ENCODE data around the gene CHRNE. TPM values are rescaled to one million over a fixed set of nuclear protein-coding genes. Genes with fewer than 3 reads are reported as not detected.

Gene CHRNE
- total and polyA plus RNA-seq, 2 experiments from 2014 or later: 0.24 to 1.2 TPM

DNA sequence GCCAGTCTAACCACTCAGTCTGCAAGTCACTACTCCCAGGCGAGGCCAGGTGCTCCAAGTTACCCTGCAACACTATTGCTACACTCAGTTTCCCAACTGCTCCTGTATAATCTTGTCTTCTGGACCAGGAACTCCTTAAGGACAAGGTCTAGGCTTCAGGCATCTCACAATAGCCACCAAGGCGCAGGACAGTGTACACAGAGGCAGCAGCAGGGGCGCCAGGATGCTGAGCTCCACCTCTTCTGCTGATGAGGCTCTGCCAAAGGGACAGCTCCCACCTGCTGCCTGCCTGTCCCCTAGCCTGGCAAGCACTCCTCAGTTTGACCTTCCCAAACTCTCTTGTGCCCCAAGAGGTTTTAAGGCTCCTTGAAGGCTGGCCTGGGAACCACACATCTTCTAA is 33.5 kb upstream of the CHRNE start:
- H3K36me3 Mint-ChIP-seq (ENCODE audit: low read depth): peaks cover 49% of the 10 kb centered on the region
- H3K4me3 Mint-ChIP-seq: no peak overlapping the region
- Histone ChIP-seq H3K36me3 (ENCODE audit: insufficient read depth) (no peaks in the 10 kb centered on the region; the same call in 1 of the 2 replicates), H3K27me3 (ENCODE audit: insufficient read depth) (no peaks in the 10 kb centered on the region), H2AFZ (no peak overlapping the region), H3K4me2 (no peak overlapping the region), H3K27ac (ENCODE audit: low read depth) (no peak overlapping the region), H3K9me2 (ENCODE audit: insufficient read depth) (no peaks in the 10 kb centered on the region), H4K20me1 (replicated peaks; ENCODE audit: insufficient read depth) (peaks cover 6% of the 10 kb centered on the region; the same call in 1 of the 2 replicates), H3F3A (replicated peaks; ENCODE audit: low read depth) (peaks cover 20% of the 10 kb centered on the region), H3K4me1 (ENCODE audit: insufficient read depth) (peaks cover 13% of the 10 kb centered on the region), H3K79me2 (replicated peaks; ENCODE audit: insufficient read depth) (peaks cover 20% of the 10 kb centered on the region), H3K4me3 (no peak overlapping the region)
- TF ChIP-seq EZH2 (IDR thresholded peaks at IDR 0.05; ENCODE audit: low read depth, unreplicated experiment) (no peak), NANOG (IDR thresholded peaks at IDR 0.05; ENCODE audit: borderline replicate concordance) (no peak), POLR2AphosphoS5 (IDR thresholded peaks at IDR 0.05; ENCODE audit: low read depth) (no peak), CREB1 (CRISPR knock-in tag; IDR thresholded peaks at IDR 0.05; ENCODE audit: low read depth) (no peak), STAT1 (IDR thresholded peaks at IDR 0.05; ENCODE audit: unreplicated experiment) (no peak), EZH2phosphoT487 (IDR thresholded peaks at IDR 0.05; ENCODE audit: unreplicated experiment) (no peak), ZNF114 (CRISPR knock-in tag; IDR thresholded peaks at IDR 0.05) (no peak), ZNF331 (CRISPR knock-in tag; IDR thresholded peaks at IDR 0.05; ENCODE audit: low read depth) (no peak), JUNB (IDR thresholded peaks at IDR 0.05; ENCODE audit: unreplicated experiment) (no peak)
- TF ChIP-seq, protein P1, sequence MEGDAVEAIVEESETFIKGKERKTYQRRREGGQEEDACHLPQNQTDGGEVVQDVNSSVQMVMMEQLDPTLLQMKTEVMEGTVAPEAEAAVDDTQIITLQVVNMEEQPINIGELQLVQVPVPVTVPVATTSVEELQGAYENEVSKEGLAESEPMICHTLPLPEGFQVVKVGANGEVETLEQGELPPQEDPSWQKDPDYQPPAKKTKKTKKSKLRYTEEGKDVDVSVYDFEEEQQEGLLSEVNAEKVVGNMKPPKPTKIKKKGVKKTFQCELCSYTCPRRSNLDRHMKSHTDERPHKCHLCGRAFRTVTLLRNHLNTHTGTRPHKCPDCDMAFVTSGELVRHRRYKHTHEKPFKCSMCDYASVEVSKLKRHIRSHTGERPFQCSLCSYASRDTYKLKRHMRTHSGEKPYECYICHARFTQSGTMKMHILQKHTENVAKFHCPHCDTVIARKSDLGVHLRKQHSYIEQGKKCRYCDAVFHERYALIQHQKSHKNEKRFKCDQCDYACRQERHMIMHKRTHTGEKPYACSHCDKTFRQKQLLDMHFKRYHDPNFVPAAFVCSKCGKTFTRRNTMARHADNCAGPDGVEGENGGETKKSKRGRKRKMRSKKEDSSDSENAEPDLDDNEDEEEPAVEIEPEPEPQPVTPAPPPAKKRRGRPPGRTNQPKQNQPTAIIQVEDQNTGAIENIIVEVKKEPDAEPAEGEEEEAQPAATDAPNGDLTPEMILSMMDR (conservative IDR thresholded peaks at IDR 0.05; ENCODE audit: low read depth in 2 of 2): no peak
- TF ChIP-seq, protein P2, sequence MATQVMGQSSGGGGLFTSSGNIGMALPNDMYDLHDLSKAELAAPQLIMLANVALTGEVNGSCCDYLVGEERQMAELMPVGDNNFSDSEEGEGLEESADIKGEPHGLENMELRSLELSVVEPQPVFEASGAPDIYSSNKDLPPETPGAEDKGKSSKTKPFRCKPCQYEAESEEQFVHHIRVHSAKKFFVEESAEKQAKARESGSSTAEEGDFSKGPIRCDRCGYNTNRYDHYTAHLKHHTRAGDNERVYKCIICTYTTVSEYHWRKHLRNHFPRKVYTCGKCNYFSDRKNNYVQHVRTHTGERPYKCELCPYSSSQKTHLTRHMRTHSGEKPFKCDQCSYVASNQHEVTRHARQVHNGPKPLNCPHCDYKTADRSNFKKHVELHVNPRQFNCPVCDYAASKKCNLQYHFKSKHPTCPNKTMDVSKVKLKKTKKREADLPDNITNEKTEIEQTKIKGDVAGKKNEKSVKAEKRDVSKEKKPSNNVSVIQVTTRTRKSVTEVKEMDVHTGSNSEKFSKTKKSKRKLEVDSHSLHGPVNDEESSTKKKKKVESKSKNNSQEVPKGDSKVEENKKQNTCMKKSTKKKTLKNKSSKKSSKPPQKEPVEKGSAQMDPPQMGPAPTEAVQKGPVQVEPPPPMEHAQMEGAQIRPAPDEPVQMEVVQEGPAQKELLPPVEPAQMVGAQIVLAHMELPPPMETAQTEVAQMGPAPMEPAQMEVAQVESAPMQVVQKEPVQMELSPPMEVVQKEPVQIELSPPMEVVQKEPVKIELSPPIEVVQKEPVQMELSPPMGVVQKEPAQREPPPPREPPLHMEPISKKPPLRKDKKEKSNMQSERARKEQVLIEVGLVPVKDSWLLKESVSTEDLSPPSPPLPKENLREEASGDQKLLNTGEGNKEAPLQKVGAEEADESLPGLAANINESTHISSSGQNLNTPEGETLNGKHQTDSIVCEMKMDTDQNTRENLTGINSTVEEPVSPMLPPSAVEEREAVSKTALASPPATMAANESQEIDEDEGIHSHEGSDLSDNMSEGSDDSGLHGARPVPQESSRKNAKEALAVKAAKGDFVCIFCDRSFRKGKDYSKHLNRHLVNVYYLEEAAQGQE (IDR thresholded peaks at IDR 0.05; ENCODE audit: unreplicated experiment): no peak
- TF ChIP-seq, protein P3, sequence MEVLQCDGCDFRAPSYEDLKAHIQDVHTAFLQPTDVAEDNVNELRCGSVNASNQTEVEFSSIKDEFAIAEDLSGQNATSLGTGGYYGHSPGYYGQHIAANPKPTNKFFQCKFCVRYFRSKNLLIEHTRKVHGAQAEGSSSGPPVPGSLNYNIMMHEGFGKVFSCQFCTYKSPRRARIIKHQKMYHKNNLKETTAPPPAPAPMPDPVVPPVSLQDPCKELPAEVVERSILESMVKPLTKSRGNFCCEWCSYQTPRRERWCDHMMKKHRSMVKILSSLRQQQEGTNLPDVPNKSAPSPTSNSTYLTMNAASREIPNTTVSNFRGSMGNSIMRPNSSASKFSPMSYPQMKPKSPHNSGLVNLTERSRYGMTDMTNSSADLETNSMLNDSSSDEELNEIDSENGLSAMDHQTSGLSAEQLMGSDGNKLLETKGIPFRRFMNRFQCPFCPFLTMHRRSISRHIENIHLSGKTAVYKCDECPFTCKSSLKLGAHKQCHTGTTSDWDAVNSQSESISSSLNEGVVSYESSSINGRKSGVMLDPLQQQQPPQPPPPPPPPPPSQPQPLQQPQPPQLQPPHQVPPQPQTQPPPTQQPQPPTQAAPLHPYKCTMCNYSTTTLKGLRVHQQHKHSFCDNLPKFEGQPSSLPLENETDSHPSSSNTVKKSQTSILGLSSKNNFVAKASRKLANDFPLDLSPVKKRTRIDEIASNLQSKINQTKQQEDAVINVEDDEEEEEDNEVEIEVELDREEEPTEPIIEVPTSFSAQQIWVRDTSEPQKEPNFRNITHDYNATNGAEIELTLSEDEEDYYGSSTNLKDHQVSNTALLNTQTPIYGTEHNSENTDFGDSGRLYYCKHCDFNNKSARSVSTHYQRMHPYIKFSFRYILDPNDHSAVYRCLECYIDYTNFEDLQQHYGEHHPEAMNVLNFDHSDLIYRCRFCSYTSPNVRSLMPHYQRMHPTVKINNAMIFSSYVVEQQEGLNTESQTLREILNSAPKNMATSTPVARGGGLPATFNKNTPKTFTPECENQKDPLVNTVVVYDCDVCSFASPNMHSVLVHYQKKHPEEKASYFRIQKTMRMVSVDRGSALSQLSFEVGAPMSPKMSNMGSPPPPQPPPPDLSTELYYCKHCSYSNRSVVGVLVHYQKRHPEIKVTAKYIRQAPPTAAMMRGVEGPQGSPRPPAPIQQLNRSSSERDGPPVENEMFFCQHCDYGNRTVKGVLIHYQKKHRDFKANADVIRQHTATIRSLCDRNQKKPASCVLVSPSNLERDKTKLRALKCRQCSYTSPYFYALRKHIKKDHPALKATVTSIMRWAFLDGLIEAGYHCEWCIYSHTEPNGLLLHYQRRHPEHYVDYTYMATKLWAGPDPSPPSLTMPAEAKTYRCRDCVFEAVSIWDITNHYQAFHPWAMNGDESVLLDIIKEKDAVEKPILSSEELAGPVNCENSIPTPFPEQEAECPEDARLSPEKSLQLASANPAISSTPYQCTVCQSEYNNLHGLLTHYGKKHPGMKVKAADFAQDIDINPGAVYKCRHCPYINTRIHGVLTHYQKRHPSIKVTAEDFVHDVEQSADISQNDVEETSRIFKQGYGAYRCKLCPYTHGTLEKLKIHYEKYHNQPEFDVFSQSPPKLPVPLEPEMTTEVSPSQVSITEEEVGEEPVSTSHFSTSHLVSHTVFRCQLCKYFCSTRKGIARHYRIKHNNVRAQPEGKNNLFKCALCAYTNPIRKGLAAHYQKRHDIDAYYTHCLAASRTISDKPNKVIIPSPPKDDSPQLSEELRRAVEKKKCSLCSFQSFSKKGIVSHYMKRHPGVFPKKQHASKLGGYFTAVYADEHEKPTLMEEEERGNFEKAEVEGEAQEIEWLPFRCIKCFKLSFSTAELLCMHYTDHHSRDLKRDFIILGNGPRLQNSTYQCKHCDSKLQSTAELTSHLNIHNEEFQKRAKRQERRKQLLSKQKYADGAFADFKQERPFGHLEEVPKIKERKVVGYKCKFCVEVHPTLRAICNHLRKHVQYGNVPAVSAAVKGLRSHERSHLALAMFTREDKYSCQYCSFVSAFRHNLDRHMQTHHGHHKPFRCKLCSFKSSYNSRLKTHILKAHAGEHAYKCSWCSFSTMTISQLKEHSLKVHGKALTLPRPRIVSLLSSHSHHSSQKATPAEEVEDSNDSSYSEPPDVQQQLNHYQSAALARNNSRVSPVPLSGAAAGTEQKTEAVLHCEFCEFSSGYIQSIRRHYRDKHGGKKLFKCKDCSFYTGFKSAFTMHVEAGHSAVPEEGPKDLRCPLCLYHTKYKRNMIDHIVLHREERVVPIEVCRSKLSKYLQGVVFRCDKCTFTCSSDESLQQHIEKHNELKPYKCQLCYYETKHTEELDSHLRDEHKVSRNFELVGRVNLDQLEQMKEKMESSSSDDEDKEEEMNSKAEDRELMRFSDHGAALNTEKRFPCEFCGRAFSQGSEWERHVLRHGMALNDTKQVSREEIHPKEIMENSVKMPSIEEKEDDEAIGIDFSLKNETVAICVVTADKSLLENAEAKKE (CRISPR knock-in tag; IDR thresholded peaks at IDR 0.05): no peak
- TF ChIP-seq, protein P4, sequence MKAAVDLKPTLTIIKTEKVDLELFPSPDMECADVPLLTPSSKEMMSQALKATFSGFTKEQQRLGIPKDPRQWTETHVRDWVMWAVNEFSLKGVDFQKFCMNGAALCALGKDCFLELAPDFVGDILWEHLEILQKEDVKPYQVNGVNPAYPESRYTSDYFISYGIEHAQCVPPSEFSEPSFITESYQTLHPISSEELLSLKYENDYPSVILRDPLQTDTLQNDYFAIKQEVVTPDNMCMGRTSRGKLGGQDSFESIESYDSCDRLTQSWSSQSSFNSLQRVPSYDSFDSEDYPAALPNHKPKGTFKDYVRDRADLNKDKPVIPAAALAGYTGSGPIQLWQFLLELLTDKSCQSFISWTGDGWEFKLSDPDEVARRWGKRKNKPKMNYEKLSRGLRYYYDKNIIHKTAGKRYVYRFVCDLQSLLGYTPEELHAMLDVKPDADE (IDR thresholded peaks at IDR 0.05): no peak
- H3K27me3 Mint-ChIP-seq (ENCODE audit: insufficient read depth, low read depth, poor library complexity): peaks cover 19% of the 10 kb centered on the region
- ATAC-seq (no peak), DNase-seq (ENCODE audit: low spot score) (no peak)
- no peak overlapping the region for H3K27ac Mint-ChIP-seq
- peaks cover 31% of the 10 kb centered on the region for H3K4me1 Mint-ChIP-seq
- no peaks in the 10 kb centered on the region for H3K9me3 Mint-ChIP-seq
